Stimulated activated CD8-positive, alpha-beta memory T cell treated with anti-CD3 and anti-CD28 coated beads, Interleukin-7, amount 100 ng/mL, for 4 hours (primary cell): ENCODE data around the gene FBXO2.

Source experiments
- DNase-seq, 2 donors: peaks; one replicate each; pipeline ENCODE4 v3.0.0-alpha.2; 2020; ENCODE audit warnings: low read depth in 2 of 2

The FBXO2 gene

DNA sequence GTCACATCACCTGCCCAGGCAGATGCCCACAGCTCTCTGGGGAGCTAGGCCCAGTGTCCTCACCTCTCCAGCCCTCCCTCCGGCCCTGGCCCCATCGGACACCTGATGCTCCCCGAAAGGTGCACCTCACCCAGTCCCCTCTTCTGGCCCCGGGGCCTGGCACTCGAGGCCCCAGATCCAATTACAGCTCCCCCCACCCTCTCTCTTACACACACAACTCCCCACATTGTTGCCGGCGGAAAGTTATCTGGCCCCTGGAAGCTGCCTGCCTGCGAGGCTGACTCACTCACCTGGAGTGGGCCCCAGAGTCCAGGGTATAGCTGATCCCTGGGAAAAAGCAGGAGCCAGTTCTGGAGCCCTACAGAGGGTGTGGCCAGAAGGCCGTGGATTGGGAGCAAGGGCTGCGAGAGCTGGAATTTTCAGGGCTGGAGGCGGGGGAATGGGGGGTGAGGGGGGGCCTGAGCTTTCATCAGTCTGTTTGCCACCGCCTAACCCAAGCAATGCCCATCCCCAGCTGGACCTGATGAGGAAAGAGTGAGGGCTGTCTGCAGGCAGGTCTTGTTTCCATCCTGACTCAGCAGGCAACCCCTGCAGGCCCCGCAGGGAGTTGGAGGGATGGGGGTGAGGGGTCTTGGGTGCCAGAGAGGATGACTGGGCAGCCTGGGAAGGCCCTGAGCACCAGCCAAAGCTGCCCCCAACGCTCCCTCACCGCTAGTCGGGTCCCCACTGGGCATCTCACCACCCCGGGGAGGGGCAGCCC lies 948 bp downstream of the FBXO2 start:
- no peak for DNase-seq

DNA sequence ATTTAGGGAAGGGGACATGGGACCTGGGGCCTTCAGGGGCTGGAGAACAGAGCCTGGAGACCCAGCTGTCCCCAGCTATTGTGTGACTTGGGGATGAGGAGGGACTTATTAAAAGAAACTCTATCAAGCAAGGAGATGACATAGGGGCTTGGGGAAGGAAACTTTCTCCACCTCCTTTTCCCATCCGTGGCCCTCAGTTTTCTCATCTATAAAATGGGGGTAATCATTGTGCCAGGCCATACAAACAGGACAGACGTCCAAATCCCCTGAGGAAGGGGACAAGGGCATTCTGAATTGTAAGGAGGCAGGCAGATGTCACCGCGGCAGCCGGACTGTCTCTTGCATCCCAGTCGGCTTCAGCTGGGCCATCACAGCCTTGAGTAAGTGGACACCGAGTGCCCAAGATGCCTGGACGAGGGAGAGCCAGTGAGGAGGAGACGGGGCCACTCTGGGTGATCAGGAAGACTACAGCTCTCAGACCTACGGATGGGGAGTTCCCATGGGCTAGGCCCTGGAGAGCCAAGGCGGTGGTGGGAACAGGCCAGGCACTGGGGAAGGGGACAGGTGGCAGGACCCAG lies 1.9 kb downstream of the FBXO2 start:
- DNase-seq, result no peak

DNA sequence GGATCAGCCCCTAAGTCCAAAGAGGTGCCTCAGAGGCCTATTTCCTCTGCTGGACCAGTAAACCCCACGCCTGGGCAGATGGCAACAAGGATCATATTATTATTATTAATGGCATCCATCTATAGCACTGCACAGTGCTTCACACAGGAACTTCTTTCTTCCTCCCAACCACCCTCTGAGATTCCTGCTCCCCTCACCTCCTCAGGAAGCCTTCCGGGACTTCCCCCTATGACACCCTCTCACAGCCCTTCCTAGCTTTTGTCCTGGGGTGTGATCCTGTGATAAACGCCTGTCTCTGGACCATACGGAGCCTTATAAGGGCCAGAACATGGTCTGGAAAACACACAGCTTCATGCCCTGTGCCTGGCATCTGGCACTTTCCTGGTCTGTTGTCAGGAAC lies 3.2 kb downstream of the FBXO2 start:
- DNase-seq, result no peak

DNA sequence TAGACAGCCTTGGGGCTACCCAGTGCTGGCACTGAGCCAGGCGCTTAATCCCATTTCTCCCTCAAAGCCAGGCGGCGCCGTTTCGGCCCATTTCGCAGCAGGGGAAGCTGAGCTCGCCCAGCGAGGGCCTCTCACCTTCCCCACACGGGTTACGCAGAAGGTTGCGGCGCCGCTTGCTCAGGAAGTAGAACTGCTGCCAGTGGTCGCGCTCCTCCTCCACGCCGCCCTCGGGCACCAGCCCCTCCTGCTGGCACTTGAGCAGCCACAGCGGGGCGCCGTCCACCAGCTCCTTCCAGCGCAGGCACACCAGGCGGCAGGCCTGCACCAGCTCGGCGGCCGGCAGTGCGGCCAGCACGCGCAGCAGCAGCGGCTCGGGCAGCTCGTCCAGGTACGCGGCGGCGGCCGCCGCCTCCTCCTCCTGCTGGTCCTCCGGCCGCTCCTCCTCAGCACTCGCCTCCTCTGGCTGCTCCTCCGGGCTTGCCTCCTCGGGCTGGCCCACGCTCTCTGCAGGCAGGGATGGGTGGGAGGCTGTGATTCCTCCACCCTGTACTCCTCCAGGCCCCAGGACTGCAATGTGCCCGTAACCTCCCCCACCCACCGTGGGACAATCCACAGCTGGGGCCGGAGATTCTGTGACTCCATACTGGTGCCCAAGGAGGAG lies 3.8 kb downstream of the FBXO2 start:
- peak; percentile 64 to 78 for DNase-seq

DNA sequence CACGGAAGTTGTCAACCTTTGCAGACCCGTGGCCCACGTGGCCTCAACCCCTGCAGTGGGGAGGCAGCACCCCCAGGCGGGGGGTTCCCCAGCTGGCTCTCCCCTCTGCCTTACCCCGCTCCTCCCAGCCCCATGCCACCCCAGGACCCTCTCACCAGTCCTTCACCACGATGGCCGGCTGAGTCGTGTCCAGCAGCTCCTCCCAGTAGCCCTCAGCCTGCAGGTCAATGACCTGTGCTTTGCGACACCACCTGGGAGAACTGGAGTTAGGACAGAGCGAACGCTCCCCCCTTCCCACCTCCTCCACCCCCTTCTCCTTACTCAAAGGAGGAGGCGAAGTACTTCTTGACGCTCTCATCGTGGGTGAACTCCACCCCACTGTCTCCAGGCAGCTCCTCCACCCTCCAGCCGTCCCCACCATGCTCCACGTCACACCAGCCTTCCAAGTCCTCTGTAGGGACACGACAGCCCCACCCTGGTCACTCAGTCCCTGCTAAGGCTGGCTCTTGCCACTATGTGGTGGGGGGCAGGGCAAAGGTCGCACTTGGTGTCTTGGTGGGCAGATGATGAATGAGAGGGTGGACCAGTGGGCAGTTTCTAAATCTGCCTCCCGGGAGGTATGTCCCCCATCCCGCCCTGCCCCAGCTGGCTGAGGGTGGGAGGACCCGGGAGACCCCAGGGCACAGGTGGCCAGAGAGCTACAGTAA lies 4.5 kb downstream of the FBXO2 start:
- no peak for DNase-seq

DNA sequence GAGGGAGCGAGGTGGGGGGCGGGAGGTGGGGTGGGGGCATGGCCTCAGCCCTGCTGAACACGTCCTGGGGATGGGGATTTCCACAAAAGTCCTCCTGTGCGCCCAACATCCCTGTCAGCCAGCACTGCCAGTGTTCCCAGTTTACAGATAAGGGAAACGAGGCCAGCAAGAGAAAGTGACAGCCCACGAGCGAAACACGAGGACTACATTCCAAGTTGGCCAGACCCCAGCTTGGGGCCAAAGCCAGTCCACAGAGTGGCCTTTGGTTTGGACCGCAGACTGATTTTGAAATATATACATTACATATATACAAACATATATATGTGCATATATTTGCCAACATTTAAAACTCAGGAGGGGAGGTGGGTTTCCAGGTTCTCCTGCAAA lies 5.0 kb downstream of the FBXO2 start:
- no peak for DNase-seq

DNA sequence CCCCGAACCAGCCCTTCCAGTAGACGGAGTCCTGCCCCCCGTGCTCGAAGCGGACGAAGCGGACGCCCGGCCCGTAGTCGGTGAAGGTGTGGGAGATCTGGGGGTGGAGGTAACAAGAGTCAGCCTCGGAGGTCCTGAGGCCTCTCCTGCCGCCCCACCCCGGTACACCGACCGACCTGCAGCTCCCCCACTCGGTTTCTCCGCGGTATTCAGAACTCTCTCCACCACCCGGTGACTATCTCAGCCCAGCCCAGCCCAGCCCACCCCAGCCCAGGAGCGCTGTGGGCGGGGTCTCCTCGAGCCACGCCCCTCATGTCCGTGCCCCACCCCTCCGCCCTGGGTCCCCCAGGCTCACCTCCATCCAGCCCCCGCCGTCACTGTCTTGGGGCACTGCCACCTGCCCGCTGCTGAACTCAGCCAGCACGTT lies 5.5 kb downstream of the FBXO2 start:
- DNase-seq, result peak in 1 of 2 donors; percentile 21

DNA sequence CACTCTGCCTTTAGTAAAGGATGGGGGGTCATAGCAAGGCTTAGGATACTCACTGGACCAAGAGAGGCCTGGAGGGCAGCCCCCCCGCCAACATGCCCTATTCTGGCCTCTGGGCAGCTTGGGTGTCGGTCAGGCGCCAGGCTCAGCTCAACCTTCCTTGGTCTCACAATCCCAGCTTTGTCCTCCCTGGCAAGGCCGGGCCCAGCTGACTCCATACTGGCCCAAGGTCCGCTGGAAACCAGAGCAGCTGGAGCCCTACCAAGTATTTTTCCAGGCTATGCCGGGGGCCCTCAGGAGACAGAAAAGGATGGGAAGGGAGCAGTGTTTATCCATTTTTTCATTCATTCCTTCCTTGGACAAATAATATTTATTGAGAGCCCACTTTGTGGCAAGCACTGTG lies 6.2 kb downstream of the FBXO2 start:
- no peak for DNase-seq

DNA sequence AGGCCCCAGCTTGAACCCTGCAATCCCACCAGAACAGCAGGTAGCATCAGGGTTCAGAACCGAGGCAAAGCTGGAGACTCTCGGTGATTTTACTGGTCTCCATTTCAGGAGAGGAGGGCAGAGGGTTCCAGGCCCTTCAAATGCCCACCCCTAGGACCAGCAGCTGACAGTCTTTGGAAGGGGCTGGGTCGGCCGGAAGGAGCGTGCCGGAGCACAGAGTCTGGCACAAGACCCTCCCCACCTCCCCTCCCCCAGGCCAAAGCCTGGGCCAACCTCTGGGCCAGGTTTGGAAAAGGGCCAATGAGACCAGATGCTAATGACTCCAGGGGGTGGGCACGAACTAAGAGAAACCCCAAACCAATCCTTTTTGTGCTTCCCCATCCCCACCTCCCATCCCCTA lies 6.9 kb downstream of the FBXO2 start:
- DNase-seq, result no peak

DNA sequence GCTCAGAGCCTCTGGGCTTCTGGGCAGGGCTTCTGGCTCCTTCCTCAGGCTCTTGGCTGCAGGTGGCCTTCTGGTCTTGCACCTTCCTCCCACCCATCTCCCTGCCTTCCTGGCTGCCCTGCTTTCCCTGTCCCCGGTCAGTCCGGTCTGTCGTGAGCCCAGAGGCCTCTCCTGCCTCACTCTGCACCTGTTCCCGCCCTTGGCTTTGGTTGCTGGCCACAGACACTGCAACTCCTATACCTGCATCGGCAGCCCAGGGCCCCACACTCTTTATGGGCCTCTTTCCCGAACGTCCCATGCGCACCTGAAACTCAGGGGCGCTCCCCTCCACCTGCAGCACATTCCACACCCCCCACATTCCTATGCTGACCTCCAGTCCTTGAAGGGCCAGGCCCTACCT lies 7.9 kb downstream of the FBXO2 start:
- no peak for DNase-seq

DNA sequence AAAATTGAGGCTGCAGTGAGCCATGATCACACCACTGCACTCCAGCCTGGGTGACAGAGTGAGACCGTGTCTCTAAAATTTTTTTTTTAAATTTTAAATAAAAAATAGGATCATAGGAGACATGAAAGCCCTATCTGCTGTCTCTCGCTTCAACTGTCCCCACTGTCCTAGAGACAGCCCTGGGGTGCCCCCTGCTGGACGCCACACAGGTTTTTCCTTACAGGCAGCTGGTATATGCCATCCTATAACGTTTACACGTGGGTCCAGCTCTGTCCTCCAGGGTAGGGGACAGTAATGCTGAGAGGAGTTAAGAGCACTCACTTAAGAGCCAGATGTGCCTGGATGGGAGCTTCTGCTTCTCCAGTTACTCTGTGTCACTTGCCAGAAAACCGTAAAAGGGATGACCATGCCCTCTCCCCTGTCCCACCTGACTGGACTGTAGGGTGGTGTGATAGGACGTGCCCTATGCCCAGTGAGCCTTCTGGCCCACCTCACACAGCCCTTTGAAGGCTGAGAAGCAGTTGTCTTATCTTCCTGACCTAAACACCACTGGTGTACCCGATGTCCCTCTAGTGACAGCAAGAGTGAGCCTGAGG lies 8.5 kb downstream of the FBXO2 start:
- peak; percentile 63 to 66 for DNase-seq

DNA sequence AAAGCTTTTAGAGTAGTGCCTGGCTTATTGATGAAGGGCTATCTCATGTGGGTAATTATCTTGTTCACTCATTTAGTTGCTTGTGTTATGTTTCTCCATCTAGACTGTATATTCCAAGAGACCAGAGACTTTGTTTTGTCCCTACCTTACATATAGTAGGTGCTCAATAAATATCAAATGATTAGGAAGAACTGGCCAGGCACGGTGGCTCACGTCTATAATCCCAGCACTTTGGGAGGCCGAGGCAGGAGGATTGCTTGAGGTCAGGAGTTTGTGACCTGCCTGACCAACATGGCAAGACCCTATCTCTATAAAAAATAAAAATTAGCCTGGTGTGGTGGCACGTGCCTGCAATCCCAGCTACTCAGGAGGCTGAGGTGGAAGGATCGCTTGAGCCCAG lies 9.0 kb downstream of the FBXO2 start:
- DNase-seq, result no peak

DNA sequence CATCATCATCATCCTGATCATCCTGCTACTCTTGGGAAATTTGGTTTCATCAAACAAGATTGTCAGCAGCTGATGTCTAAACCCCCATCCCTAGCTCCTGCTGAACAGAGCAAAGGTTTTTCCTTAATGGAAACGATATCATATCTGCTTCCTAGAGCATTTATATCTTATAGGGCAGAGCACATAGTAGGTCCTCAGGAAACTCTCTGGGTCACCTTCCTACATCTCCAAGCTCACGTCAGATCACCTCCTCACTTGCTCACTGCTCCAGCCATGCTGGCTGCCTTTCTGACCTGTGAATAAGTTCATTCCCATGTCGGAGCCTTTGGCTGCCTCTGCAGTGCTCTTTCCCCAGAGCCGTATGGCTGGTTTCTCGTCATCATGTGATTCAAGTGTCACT lies 10.4 kb downstream of the FBXO2 start:
- no peak for DNase-seq

DNA sequence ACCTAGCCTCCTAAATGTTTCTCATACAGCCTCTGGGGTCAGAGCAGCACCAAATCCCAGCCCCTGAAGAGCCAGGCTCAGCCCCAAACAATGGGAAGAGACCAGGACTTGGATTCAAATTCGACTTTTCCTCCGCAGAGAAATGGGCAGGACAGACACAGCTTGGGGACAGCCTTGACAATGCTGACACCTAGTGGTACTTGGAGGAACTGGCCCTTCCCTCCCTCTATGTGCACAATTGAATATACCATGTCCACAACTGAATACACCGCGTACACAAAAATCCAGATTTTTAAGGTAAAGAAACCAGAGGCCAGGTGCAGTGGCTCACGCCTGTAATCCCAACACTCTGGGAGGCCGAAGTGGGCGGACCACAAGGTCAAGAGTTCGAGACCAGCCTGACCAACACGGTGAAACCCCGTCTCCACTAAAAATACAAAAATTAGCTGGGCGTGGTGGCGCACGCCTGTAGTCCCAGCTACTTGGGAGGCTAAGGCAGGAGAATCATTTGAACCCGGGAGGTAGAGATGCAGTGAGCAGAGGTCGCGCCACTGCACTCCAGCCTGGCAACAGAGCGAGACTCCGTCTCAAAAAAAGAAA lies 11.7 kb downstream of the FBXO2 start:
- peak; percentile 33 to 55 for DNase-seq

DNA sequence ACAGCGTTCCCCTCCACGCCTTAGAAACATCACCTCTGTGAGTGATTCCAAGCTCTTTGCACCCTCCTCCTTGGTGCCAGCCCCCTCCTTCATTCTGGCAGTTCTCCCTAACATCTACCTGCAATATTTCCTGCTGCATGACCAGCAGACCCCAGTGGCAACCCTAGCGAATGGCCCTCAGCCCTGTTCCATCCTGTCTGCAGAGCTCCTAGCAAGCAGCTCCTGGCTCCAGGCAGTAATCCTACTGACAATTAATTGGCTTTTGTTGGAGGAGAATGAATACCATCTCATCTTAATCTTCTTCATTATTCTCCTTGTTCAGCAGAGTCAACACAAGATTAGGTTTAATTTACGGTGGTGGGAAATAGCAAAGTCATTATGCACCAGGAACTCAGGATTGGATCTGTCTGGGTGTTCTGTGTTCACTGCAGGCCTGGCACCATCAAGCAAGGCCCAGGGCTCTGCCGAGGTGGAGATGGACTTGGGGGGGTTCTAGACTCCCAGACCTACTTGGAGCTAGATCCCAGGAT lies 12.4 kb downstream of the FBXO2 start:
- no peak for DNase-seq

DNA sequence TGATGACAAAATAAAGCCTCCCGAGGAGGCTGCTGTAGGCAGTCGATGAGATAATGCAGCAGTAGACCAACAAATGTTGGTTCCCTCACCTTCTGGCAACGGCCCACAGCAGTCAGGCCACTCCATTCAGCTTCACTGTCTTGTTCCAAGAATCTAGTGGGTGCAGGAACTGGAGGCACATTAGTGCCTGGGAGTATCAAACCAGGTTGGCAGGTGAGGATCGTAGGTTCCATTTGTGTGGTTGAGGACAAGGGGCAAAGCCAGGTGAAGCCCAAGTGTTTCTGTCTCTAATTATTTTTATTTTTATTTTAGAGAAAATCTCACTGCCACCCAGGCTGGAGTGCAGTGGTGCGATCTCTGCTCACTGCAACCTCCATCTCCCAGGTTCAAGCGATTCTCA lies 13.3 kb downstream of the FBXO2 start:
- no peak for DNase-seq

DNA sequence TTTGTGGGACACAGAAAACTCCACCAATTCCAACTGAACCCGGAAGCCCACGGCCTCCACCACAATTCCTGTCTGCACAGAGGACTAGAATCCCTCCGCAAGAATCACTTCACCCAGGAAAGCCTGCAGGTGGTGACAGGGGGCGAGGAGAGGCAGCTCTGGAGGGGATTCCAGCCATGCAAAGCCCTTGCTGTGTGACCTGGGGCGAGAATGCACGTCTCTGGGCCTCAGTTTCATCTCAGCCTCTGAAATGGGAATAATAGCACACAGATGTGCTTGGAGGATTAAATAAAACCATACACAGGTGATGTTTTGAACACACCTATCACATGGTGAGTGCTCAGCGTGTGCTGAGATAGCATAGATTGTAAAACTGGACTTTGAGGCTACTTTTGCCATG lies 14.1 kb downstream of the FBXO2 start:
- no peak for DNase-seq

DNA sequence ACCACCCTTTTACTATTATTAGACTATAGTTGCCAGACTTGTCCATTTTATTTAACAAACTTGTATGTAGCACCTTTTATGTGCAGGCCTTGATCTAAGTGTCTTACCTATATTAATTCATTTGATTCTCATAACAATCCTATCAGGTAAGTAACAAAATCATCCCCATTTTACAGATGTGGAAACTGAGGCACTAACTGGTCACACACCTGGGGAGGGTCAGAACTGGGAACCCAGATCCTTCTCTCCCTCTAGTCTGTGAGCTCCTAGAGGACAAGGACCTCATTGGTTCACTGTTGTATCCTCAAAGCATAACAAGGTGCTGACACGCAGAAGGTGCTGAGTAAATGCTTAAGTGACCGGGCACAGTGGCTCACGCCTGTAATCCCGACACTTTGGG lies 14.9 kb downstream of the FBXO2 start:
- no peak for DNase-seq

DNA sequence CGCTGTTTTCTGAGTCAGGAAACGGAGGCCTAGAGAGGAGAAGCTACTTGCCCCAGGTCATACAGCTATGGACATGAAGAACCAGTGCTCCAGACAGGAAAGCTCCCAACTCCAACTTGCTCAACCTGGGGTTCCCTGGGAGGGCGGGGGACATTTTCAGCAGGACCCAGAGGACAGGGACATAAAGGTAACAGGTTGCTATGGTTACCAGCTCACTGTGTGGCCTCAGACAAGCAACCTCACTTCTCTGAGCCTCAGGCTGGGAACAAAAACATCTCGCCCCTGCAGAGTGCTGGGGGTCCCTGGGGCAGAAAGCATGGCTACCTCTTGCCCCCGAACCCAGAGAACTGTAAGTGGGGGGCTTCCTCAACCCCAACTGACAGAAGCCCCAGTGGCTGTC lies 16.1 kb downstream of the FBXO2 start:
- no peak for DNase-seq

DNA sequence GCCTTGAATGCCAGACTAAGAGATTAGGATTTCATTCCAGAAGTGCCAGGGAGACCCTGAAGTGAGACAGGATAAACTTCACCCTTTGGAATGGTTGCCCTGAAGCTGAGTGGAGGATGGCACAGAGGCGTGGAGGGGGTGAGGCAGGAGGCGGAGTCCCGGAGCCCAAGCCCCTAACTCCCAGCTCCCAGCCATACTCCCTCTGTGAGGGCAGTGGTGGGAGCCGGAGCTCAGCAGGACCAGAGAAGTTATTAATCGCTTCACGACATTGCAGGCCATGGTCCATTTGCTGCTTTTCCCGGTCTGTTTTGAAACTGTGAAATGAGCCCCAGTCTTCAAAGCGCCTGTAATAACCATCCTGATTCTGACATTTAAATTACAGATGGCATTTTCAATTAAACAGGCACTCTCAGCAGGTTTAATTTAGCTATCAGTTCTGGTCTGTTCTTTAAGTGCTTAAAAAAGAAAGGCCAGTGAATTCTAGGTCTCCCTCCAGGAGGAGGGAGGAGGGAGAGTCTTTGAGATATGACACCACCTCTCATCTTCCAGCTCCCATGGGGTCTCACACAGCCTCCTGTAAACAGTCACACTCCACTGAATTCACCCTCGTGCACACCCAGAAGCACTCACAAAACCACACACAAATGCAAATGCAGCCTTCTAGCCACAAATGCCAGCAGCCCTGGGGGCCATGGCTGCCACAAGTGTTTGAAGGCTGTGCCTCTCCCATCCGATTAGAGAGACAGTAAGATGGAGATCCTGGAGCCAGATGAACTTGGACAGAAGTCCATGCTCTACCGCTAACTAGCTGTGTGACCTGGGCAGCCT lies 19.6 kb downstream of the FBXO2 start:
- DNase-seq, result no peak
